KOPT-K1 (cell line): ENCODE measurements around the gene TCEANC2.

Experiments
- H3K27ac ChIP-seq: fragments of 200-600 bp; sonication (generic); 2 replicates; pipeline ENCODE4 v1.5.1; 2016; ENCODE audit warnings: antibody characterized with exemption, mild to moderate bottlenecking, low read depth, low read length; ENCODE audit not compliant: poor library complexity, severe bottlenecking
- H3K36me3 ChIP-seq: fragments of 200-600 bp; sonication (generic); 2 replicates; pipeline ENCODE4 v1.5.1; 2017; ENCODE audit warnings: antibody characterized with exemption, mild to moderate bottlenecking, low read length, moderate library complexity; ENCODE audit not compliant: insufficient read depth
- H3K9me3 ChIP-seq: fragments of 200-600 bp; sonication (generic); 2 replicates; pipeline ENCODE4 v1.5.1; 2017; ENCODE audit warnings: antibody characterized with exemption, low read length, mild to moderate bottlenecking; ENCODE audit not compliant: insufficient read depth, poor library complexity, severe bottlenecking

The TCEANC2 gene

GRCh38 chr1:54110996-54111395, 57.6 kb downstream of the TCEANC2 start:
- Histone ChIP-seq H3K36me3 (no peaks in the 10 kb centered on the region), H3K27ac (no peak overlapping the region), H3K9me3 (no peaks in the 10 kb centered on the region)

GRCh38 chr1:54111624-54112023, 58.2 kb downstream of the TCEANC2 start:
- Histone ChIP-seq H3K9me3 (no peaks in the 10 kb centered on the region), H3K36me3 (no peaks in the 10 kb centered on the region), H3K27ac (no peak overlapping the region)

GRCh38 chr1:54112027-54112426, 58.6 kb downstream of the TCEANC2 start:
- Histone ChIP-seq H3K27ac (no peak overlapping the region), H3K9me3 (no peaks in the 10 kb centered on the region), H3K36me3 (no peaks in the 10 kb centered on the region)

- no peaks in the 10 kb centered on the region for H3K9me3 ChIP-seq
- H3K36me3 ChIP-seq = no peaks in the 10 kb centered on the region
- H3K27ac ChIP-seq = no peak overlapping the region
These were observed 59.4 kb downstream of the TCEANC2 start for GRCh38 chr1:54112705-54113368.

- Histone ChIP-seq H3K36me3 (no peaks in the 10 kb centered on the region), H3K9me3 (no peaks in the 10 kb centered on the region), H3K27ac (no peak overlapping the region)
These were observed 60.6 kb downstream of the TCEANC2 start for GRCh38 chr1:54114001-54114400.

GRCh38 chr1:54114955-54115354, 61.5 kb downstream of the TCEANC2 start:
- H3K36me3 ChIP-seq = no peaks in the 10 kb centered on the region
- H3K9me3 ChIP-seq = no peaks in the 10 kb centered on the region
- no peak overlapping the region for H3K27ac ChIP-seq

GRCh38 chr1:54115520-54115919, 62.1 kb downstream of the TCEANC2 start:
- no peak overlapping the region for H3K27ac ChIP-seq
- no peaks in the 10 kb centered on the region for H3K9me3 ChIP-seq
- H3K36me3 ChIP-seq = no peaks in the 10 kb centered on the region

GRCh38 chr1:54117815-54118563, 64.6 kb downstream of the TCEANC2 start:
- Histone ChIP-seq H3K9me3 (no peaks in the 10 kb centered on the region), H3K36me3 (no peaks in the 10 kb centered on the region), H3K27ac (no peak overlapping the region)

- H3K9me3 ChIP-seq = no peaks in the 10 kb centered on the region
- H3K36me3 ChIP-seq = no peaks in the 10 kb centered on the region
- no peak overlapping the region for H3K27ac ChIP-seq
These were observed 65.3 kb downstream of the TCEANC2 start for GRCh38 chr1:54118704-54119103.

- Histone ChIP-seq H3K27ac (no peak overlapping the region), H3K9me3 (no peaks in the 10 kb centered on the region), H3K36me3 (no peaks in the 10 kb centered on the region)
These were observed 66.8 kb downstream of the TCEANC2 start for GRCh38 chr1:54120018-54120697.

GRCh38 chr1:54120698-54121481, 67.5 kb downstream of the TCEANC2 start:
- H3K9me3 ChIP-seq = no peaks in the 10 kb centered on the region
- H3K27ac ChIP-seq = no peak overlapping the region
- H3K36me3 ChIP-seq = no peaks in the 10 kb centered on the region

GRCh38 chr1:54121482-54122134, 68.2 kb downstream of the TCEANC2 start:
- no peaks in the 10 kb centered on the region for H3K36me3 ChIP-seq
- H3K9me3 ChIP-seq = no peaks in the 10 kb centered on the region
- H3K27ac ChIP-seq = no peak overlapping the region

- no peaks in the 10 kb centered on the region for H3K36me3 ChIP-seq
- H3K9me3 ChIP-seq = no peaks in the 10 kb centered on the region
- no peak overlapping the region for H3K27ac ChIP-seq
These were observed 68.8 kb downstream of the TCEANC2 start for GRCh38 chr1:54122135-54122751.

GRCh38 chr1:54122992-54123391, 69.6 kb downstream of the TCEANC2 start:
- Histone ChIP-seq H3K9me3 (no peaks in the 10 kb centered on the region), H3K36me3 (no peaks in the 10 kb centered on the region), H3K27ac (no peak overlapping the region)
